GM23338 (cell line): ENCODE results near the gene ZNF317. TPM values are rescaled to one million over a fixed set of nuclear protein-coding genes. Genes with fewer than 3 reads are reported as not detected.

Experiments used
- ATAC-seq: fragments of 200-7000 bp; cut with Tn5 transposase; 3 replicates; pipeline ENCODE4 v1.9.1; 2020
- DNase-seq: peaks from one replicate; pipeline ENCODE4 v3.0.0-alpha.2; 2015; ENCODE audit warnings: low spot score
- H2AFZ ChIP-seq: fragments of 200-600 bp; sonication (generic); 2 replicates; pipeline ENCODE4 v1.8.0; 2016; ENCODE audit warnings: antibody characterized with exemption, mild to moderate bottlenecking, moderate library complexity
- H3F3A ChIP-seq: fragments of 200-600 bp; sonication (generic); replicated peaks from 2 replicates; pipeline ENCODE4 v1.8.0; 2017; ENCODE audit warnings: antibody characterized with exemption, mixed run types, low read depth
- H3K27ac ChIP-seq: fragments of 200-600 bp; sonication (generic); 2 replicates; pipeline ENCODE4 v1.6.1; 2016; ENCODE audit warnings: low read depth
- H3K27me3 ChIP-seq: fragments of 200-600 bp; sonication (generic); 2 replicates; pipeline ENCODE4 v1.8.0; 2016; ENCODE audit warnings: mild to moderate bottlenecking, mixed run types, moderate library complexity; ENCODE audit not compliant: insufficient read depth
- H3K36me3 ChIP-seq: fragments of 200-600 bp; sonication (generic); 2 replicates; pipeline ENCODE4 v1.8.0; 2016; ENCODE audit warnings: mild to moderate bottlenecking; ENCODE audit not compliant: insufficient read depth
- H3K4me1 ChIP-seq: fragments of 200-600 bp; sonication (generic); 2 replicates; pipeline ENCODE4 v1.8.0; 2016; ENCODE audit warnings: mild to moderate bottlenecking, moderate library complexity; ENCODE audit not compliant: insufficient read depth
- H3K4me2 ChIP-seq: fragments of 200-600 bp; sonication (generic); 2 replicates; pipeline ENCODE4 v1.7.1; 2017; ENCODE audit warnings: mixed run types
- H3K4me3 ChIP-seq: fragments of 200-600 bp; sonication (generic); 2 replicates; pipeline ENCODE4 v1.6.1; 2016; ENCODE audit warnings: mixed run types
- H3K79me2 ChIP-seq: fragments of 200-600 bp; sonication (generic); replicated peaks from 2 replicates; pipeline ENCODE4 v1.8.0; 2017; ENCODE audit warnings: mild to moderate bottlenecking; ENCODE audit not compliant: insufficient read depth
- H3K9me2 ChIP-seq: fragments of 200-600 bp; sonication (generic); 2 replicates; pipeline ENCODE4 v1.8.0; 2017; ENCODE audit not compliant: insufficient read depth
- H4K20me1 ChIP-seq: fragments of 200-600 bp; sonication (generic); replicated peaks from 2 replicates; pipeline ENCODE4 v1.8.0; 2017; ENCODE audit warnings: mild to moderate bottlenecking; ENCODE audit not compliant: insufficient read depth
- H3K27ac Mint-ChIP-seq: 2 replicates; pipeline ENCODE4 v1.8.0; 2020; ENCODE audit warnings: inconsistent platforms, mild to moderate bottlenecking, moderate library complexity, mixed read lengths
- H3K27me3 Mint-ChIP-seq: 3 replicates; pipeline ENCODE4 v1.8.0; 2022; ENCODE audit warnings: low read depth, mild to moderate bottlenecking, moderate library complexity, mixed read lengths, inconsistent platforms; ENCODE audit not compliant: insufficient read depth, poor library complexity
- H3K36me3 Mint-ChIP-seq: 3 replicates; pipeline ENCODE4 v1.8.0; 2021; ENCODE audit warnings: low read depth, mild to moderate bottlenecking, inconsistent platforms, moderate library complexity, mixed read lengths
- H3K4me1 Mint-ChIP-seq: 3 replicates; pipeline ENCODE4 v1.8.0; 2020; ENCODE audit warnings: mild to moderate bottlenecking, inconsistent platforms, mixed read lengths
- H3K4me3 Mint-ChIP-seq: 3 replicates; pipeline ENCODE4 v1.8.0; 2021; ENCODE audit warnings: moderate library complexity, mild to moderate bottlenecking, inconsistent platforms, mixed read lengths
- H3K9me3 Mint-ChIP-seq: 3 replicates; pipeline ENCODE4 v1.8.0; 2020; ENCODE audit warnings: moderate library complexity, mild to moderate bottlenecking, inconsistent platforms, mixed read lengths
- CREB1 ChIP-seq: fragments of 250-450 bp; sonication (Bioruptor Pico); IDR thresholded peaks from 2 replicates; pipeline ENCODE4 v1.5.0; 2020; ENCODE audit warnings: low read depth, mild to moderate bottlenecking, moderate library complexity
- EZH2 ChIP-seq: fragments of 200-600 bp; sonication (generic); IDR thresholded peaks from one replicate; pipeline ENCODE4 v1.8.0; 2017; ENCODE audit warnings: antibody characterized with exemption, mild to moderate bottlenecking, low read depth; ENCODE audit not compliant: unreplicated experiment
- JUNB ChIP-seq: IDR thresholded peaks from one replicate; pipeline ENCODE4 v1.6.1; 2016; ENCODE audit warnings: antibody characterized with exemption; ENCODE audit not compliant: unreplicated experiment
- NANOG ChIP-seq: IDR thresholded peaks from 2 replicates; pipeline ENCODE4 v1.6.1; 2016; ENCODE audit warnings: antibody characterized with exemption, borderline replicate concordance
- POLR2AphosphoS5 ChIP-seq: IDR thresholded peaks from 2 replicates; pipeline ENCODE4 v1.6.1; 2016; ENCODE audit warnings: antibody characterized with exemption, low read depth
- REST ChIP-seq: IDR thresholded peaks from one replicate; pipeline ENCODE4 v1.6.1; 2018; ENCODE audit warnings: antibody characterized with exemption; ENCODE audit not compliant: unreplicated experiment
- STAT1 ChIP-seq: IDR thresholded peaks from one replicate; pipeline ENCODE4 v1.6.1; 2016; ENCODE audit warnings: antibody characterized with exemption; ENCODE audit not compliant: unreplicated experiment
- ZNF114 ChIP-seq: fragments of 250-450 bp; sonication (Bioruptor Pico); IDR thresholded peaks from 2 replicates; pipeline ENCODE4 v1.5.0; 2020; ENCODE audit warnings: mild to moderate bottlenecking, moderate library complexity
- ZNF331 ChIP-seq: fragments of 250-450 bp; sonication (Bioruptor Pico); IDR thresholded peaks from 2 replicates; pipeline ENCODE4 v1.5.0; 2020; ENCODE audit warnings: low read depth, mild to moderate bottlenecking, moderate library complexity
- long read RNA-seq: library from polyadenylated mRNA; unstranded; transcript quantifications from one replicate; pipeline ENCODE4 v2.0.0, GENCODE V29; 2020; ENCODE audit not compliant: unreplicated experiment
- polyA plus RNA-seq: library from polyadenylated mRNA; unstranded; fragments of >200 nt; fragmentation: Nextera tagmentation; extraction: Ambion mirVana; gene quantifications from 2 replicates; pipeline ENCODE4 v1.2.1, GENCODE V29; 2016
- total RNA-seq: library from RNA; depleted of rRNA; stranded (reverse); fragments of >200 nt; shearing (Covaris generic); gene quantifications from 2 replicates; pipeline ENCODE4 v1.2.3, GENCODE V29; 2014; rRNA removed
- TF ChIP-seq, protein P1 (sequence below): IDR thresholded peaks from 2 replicates; pipeline ENCODE4 v1.6.1; 2016; ENCODE audit warnings: antibody characterized with exemption
- TF ChIP-seq, protein P2 (sequence below), 2 experiments: fragments of 200-600 bp in 1 of 2; sonication (generic) in 1 of 2; conservative IDR thresholded peaks; 2 replicates each; pipeline versions ENCODE4 v1.5.1 to v1.6.1; 2016 to 2017; ENCODE audit warnings: antibody characterized with exemption in 2 of 2, low read depth in 2 of 2, mild to moderate bottlenecking in 2 of 2, moderate library complexity in 1 of 2

Gene ZNF317
- total RNA-seq (24.7 and 32.4 TPM in 2 replicates), polyA plus RNA-seq (22.7 and 25.2 TPM in 2 replicates)
- long read RNA-seq, full-length matches to known transcripts: 1 of 3 reads
- long read RNA-seq, partial matches to known transcripts: 0 of 3 reads
- long read RNA-seq, other reads (novel, unspliced or antisense): 2 of 3 reads

GRCh38 chr19:9140159-9140874, at the start of gene ZNF317:
TSS of gene ZNF317 (plus strand) at chr19:9140397. CDS start at chr19:9156017, 15,620 bp downstream.
- Histone ChIP-seq H3K27me3 (no peaks in the 10 kb centered on the region), H3K4me3 (peak within 1 kb of the TSS; percentile 91), H3K4me1 (peaks cover 21% of the 10 kb centered on the region), H3K27ac (peak within 1 kb of the TSS; percentile 84), H4K20me1 (peaks cover 29% of the 10 kb centered on the region), H3K4me2 (peak within 1 kb of the TSS; percentile 81), H3K36me3 (no peaks in the 10 kb centered on the region), H3K79me2 (peaks cover 51% of the 10 kb centered on the region), H3K9me2 (no peaks in the 10 kb centered on the region), H2AFZ (peak within 1 kb of the TSS; percentile 100), H3F3A (no peaks in the 10 kb centered on the region)
- H3K27ac Mint-ChIP-seq: peak within 1 kb of the TSS; percentile 99
- TF ChIP-seq, protein P1, sequence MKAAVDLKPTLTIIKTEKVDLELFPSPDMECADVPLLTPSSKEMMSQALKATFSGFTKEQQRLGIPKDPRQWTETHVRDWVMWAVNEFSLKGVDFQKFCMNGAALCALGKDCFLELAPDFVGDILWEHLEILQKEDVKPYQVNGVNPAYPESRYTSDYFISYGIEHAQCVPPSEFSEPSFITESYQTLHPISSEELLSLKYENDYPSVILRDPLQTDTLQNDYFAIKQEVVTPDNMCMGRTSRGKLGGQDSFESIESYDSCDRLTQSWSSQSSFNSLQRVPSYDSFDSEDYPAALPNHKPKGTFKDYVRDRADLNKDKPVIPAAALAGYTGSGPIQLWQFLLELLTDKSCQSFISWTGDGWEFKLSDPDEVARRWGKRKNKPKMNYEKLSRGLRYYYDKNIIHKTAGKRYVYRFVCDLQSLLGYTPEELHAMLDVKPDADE: peak; percentile 91
- TF ChIP-seq POLR2AphosphoS5 (peak; percentile 87), CREB1 (CRISPR knock-in tag) (peak; percentile 69; the same call in 1 of the 2 replicates), EZH2 (no peak)
- TF ChIP-seq, protein P2, sequence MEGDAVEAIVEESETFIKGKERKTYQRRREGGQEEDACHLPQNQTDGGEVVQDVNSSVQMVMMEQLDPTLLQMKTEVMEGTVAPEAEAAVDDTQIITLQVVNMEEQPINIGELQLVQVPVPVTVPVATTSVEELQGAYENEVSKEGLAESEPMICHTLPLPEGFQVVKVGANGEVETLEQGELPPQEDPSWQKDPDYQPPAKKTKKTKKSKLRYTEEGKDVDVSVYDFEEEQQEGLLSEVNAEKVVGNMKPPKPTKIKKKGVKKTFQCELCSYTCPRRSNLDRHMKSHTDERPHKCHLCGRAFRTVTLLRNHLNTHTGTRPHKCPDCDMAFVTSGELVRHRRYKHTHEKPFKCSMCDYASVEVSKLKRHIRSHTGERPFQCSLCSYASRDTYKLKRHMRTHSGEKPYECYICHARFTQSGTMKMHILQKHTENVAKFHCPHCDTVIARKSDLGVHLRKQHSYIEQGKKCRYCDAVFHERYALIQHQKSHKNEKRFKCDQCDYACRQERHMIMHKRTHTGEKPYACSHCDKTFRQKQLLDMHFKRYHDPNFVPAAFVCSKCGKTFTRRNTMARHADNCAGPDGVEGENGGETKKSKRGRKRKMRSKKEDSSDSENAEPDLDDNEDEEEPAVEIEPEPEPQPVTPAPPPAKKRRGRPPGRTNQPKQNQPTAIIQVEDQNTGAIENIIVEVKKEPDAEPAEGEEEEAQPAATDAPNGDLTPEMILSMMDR (conservative IDR thresholded peaks at IDR 0.05; ENCODE audit: low read depth in 2 of 2): no peak
- H3K4me1 Mint-ChIP-seq: peaks cover 6% of the 10 kb centered on the region; the same call in 1 of the 3 replicates
- peak within 1 kb of the TSS; percentile 99 for H3K4me3 Mint-ChIP-seq
- peaks cover 43% of the 10 kb centered on the region for H3K36me3 Mint-ChIP-seq
- H3K9me3 Mint-ChIP-seq: peaks cover 32% of the 10 kb centered on the region
- peaks cover 7% of the 10 kb centered on the region for H3K27me3 Mint-ChIP-seq
- ATAC-seq (peak; percentile 95), DNase-seq (peak; percentile 97)

DNA sequence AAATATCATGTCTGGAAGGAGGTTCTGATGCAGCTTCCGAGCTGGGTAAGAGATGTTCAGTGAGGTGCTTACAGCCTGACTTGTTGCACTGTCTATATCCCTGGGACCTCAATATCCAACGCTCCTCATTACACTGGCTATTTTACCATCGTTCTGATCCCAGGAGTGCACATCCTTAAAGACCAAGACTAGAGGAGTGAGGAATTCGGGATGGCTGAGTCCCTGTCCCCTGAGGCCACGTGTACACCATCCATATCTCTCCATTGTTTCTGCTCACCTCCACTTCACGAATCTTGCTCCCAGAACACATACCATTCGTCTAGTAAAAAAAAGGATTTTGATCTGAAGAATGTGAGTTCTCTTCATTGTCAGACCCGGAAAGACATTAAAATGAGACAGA, 32.8 kb upstream of the ZNF317 start, which contains the start of gene OR7G2:
Gene OR7G2, minus strand, starts transcription at position 101 of the 400 bp plus-strand sequence. CDS start 4,232 bp downstream, outside the sequence.
- no peaks in the 10 kb centered on the region for H3K36me3 ChIP-seq
- ATAC-seq (no peak), DNase-seq (no peak)
- TF ChIP-seq ZNF331 (CRISPR knock-in tag): no peak
- no peak for TF ChIP-seq REST
- no peak for TF ChIP-seq STAT1
- TF ChIP-seq ZNF114 (CRISPR knock-in tag): no peak
- TF ChIP-seq, protein P2 (conservative IDR thresholded peaks at IDR 0.05; ENCODE audit: low read depth in 2 of 2): no peak
- TF ChIP-seq, protein P1: no peak
- no peak for TF ChIP-seq JUNB
- no peak for TF ChIP-seq NANOG

More for the DNA sequence above, 32.8 kb upstream of the ZNF317 start, which contains the start of gene OR7G2:
- H3K27me3 ChIP-seq: no peaks in the 10 kb centered on the region
- H3K36me3 Mint-ChIP-seq: peaks cover 29% of the 10 kb centered on the region
- H3K27ac ChIP-seq: no peak within 1 kb of the TSS
- peaks cover 96% of the 10 kb centered on the region for H3K9me3 Mint-ChIP-seq
- H4K20me1 ChIP-seq: no peaks in the 10 kb centered on the region
- no peaks in the 10 kb centered on the region for H3K9me2 ChIP-seq
- H3K4me2 ChIP-seq: no peak within 1 kb of the TSS
- no peaks in the 10 kb centered on the region for H3F3A ChIP-seq
- H3K27ac Mint-ChIP-seq: no peak within 1 kb of the TSS
- no peaks in the 10 kb centered on the region for H3K4me1 Mint-ChIP-seq
- no peak within 1 kb of the TSS for H3K4me3 Mint-ChIP-seq
- H3K27me3 Mint-ChIP-seq: peaks cover 6% of the 10 kb centered on the region
- H3K4me1 ChIP-seq: no peaks in the 10 kb centered on the region
- H2AFZ ChIP-seq: no peak within 1 kb of the TSS
- H3K4me3 ChIP-seq: no peak within 1 kb of the TSS
- H3K79me2 ChIP-seq: no peaks in the 10 kb centered on the region
